Mucosa of gallbladder (tissue), 1 donor: ENCODE measurements around the gene B3GALT6. TPM values are rescaled to one million over a fixed set of nuclear protein-coding genes. Genes with fewer than 3 reads are reported as not detected.

ENCODE experiments used
- DNase-seq: peaks from one replicate; pipeline ENCODE4 v3.0.0-alpha.2; 2020; ENCODE audit warnings: low spot score
- total RNA-seq: library from RNA; stranded (reverse); gene quantifications from one replicate; pipeline ENCODE4 v1.2.1, GENCODE V29; 2021
- donor health status: DM: no; HTN: no; CAD: no.

Gene B3GALT6
- total RNA-seq, 1 donor from 2014 or later = 16.1 TPM

DNA sequence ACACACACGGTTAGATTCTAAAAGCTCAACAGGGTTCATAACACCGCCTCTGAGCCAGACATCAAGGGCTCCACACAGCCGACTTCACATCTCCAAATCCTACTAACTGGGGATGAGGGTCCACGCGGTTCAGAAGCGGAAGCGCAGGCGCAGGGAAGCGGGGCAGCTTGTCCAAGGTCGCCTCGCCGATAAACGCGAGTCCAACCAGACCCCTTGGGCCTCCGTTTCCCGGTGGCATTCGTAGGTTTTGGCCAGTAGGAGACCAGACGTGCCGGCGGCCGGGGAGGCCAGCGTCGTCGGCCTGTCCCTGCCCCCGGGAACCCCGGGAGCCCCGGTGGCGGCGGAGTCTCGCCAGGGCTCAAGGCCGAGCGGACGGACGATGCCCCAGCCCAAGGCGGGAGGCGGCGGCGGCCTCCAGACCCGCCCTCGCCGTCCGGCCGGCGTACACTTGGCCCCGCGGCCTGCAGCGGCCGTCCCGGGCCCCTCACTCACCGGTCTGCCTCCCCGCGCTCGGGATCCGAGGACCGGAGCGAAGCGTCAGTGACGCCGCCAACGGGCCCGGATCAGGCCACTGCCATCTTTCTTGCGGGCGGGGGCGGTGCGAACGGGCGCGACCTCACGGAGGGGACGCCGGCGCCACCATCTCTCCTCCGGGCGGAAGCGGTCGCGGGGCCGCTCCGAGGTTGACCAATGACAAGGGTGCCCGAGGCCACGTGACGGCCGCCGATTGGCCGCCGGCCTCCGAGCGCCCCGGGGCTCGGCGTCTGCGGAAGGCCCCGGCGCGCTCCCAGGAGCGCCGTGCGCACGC lies 433 bp upstream of the B3GALT6 start, which contains the start of gene SDF4:
SDF4 (minus strand) TSS at position 602 of the 808 bp plus-strand sequence. CDS start 3,229 bp downstream, outside the sequence.
- DNase-seq = peak; percentile 97

DNA sequence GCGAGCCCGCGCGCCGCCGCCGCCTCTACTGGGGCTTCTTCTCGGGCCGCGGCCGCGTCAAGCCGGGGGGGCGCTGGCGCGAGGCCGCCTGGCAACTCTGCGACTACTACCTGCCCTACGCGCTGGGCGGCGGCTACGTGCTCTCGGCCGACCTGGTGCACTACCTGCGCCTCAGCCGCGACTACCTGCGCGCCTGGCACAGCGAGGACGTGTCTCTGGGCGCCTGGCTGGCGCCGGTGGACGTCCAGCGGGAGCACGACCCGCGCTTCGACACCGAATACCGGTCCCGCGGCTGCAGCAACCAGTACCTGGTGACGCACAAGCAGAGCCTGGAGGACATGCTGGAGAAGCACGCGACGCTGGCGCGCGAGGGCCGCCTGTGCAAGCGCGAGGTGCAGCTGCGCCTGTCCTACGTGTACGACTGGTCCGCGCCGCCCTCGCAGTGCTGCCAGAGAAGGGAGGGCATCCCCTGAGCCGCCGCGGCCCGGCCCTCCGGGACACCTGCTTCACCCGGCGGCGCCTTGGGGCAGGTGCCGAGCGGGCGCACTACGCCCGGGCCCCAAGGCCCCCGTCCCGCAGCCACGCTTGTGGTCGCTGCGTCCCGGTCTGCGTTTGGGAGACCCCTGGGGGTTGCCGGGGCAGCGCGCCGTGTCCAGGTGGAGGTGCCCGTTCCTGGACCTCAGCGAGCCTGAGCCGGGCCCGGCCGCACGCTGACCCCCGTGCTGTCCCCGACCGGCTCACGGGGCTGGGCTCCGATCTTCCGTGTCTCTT lies 944 bp downstream of the B3GALT6 start:
- DNase-seq = no peak

DNA sequence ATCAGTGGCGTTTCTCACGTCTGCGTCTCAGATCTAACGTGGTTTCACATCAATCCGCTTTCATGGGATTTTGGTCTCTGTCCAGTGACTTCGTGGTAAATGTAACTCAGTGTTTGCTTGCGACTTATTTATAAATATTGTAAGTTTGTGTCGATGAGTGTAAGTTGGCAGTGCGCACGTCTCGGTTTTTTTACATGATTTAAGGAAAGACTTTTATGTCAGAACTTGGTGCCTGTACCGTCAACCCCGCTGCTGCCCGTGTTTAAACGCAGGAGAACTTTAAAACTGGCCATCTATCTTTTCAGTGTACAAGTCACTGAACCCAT lies 1.5 kb downstream of the B3GALT6 start:
- no peak for DNase-seq

DNA sequence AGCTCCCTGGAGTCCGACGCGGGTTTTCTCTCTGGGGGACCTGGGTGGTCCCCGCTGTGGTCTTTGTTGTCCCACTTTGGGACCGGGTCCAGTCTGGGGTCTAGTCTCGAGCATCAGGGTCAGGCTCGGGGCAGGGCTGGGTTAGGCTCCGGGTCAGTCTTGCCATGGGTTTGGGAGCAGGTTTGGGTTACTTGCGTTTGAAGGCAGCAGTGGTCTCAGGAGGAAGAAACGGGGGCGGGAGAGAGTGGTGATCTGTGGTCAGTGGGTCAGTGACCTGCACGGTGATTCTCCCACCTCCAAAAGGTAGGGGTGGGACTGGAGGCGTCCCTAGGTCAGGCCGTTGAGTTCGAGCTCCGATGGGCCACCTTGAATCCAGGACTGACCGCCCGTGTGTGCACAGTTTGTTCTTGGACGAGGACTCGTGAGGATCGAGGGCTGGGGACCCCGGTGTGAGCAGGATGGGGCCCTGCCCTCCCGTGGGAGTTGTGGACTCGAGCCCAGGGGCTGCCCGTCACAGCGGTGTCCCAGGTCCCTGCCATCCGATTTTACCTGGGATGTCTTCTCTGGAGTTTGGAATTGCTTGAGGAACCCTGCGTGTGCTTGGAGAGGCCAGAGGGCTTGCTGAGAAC lies 2.3 kb downstream of the B3GALT6 start:
- DNase-seq = no peak

DNA sequence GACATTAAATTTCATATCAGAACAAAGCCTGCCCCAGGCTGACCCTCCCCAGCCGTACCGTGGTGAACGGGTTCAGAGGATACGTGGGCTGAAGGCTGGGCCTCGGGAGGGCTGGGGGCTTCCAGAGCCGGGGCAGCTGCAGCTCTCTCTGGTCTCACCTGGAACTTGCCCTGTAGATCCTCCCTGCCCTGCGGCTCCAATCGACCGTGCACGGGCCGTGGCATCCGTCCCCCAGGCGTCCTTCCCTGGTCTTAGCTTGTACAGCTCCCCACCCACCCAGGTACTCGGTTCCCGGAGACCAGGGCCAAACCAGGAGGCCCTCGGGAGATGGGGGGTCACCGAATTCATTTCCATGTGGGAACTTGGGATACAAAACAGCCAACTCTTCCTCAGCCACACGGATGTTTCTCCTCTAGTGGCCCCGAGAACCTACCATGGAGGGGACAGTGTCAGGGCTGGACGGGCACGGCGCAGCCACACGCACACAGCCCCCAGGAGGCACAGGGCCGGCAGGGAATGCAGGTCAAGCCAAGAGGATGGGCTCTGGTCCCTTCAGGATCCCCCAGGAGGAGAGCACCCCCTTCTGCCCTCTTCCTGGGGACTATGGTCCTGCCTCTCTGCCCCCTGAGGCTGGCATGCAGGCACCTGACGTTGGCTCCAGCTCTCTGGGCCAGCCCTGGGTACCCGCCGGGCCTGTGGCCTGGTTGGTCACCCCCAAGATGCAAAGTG lies 3.1 kb downstream of the B3GALT6 start:
- DNase-seq = no peak

DNA sequence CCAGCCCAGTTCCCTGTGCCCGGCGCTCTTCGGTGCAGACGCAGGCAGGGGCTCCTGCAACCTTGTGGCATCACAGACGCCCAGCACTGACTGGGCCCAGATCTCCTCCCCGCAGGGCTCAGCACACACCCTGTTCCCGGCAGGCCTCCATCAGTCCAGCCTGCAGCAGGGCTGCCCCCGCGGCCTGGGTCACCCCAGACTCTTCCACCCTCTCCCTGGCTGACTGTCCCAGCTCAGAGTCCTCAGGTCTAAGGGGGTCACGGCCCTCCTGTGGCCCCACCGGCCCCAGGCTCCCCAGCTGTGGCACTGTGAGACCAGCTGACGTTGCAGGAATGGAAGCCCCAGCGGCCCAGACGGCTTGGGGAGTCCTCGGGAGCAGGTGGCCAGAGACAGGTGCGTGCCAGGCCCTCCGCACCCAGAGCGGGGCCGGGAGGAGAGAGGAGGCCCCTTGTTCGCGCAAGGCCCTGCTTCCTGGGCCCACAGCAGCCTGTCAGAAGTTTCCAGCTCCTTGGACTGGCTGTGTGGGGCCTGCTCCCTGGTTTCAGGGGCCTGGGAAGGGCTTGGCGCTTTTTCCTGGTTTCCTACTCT lies 4.2 kb downstream of the B3GALT6 start:
- no peak for DNase-seq

DNA sequence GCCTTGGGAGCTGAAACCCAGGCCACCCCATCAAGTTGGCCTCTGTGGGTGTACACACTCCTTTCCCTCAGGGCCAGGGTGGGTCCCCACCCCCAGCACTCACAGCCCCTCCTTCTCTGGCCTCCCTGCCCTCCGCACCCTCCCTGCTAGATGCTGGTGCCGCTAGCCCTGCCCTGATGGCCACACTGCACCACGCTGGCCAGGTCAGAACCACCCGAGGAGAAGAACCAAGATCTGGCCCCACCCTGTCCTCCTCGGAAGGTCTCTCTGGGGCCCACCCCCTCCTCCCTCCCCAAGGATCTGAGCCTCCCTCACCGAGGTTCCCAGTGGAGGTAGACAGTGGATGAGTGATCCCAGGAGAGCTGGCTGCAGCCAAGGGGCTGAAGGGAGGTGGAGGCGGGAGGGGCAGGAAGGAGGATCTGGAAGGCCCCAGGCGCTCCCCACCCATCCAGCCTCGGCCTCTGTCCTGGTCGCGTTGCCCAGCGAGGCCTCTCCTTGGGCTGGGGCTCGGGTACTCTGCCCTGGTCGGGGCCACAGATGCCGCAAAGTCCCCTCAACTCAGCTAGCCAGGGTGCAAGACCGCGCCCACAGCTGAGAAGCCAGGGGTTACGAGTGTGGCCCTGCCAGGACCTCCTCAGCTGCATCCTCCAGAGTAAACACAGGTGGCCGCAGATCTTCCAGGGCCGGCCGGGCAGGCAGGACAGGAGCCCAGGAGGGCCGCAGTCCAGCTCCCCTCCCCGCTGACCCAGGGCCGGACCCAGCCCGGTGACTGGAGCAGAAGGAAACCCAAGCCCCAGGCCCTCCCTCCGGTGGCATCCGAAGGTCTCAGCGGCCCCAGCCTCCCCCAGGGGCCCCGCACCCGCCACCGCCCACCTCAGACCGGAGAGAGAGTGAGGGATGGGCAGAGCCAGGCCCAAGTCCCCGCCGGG lies 5.2 kb downstream of the B3GALT6 start:
- no peak for DNase-seq

DNA sequence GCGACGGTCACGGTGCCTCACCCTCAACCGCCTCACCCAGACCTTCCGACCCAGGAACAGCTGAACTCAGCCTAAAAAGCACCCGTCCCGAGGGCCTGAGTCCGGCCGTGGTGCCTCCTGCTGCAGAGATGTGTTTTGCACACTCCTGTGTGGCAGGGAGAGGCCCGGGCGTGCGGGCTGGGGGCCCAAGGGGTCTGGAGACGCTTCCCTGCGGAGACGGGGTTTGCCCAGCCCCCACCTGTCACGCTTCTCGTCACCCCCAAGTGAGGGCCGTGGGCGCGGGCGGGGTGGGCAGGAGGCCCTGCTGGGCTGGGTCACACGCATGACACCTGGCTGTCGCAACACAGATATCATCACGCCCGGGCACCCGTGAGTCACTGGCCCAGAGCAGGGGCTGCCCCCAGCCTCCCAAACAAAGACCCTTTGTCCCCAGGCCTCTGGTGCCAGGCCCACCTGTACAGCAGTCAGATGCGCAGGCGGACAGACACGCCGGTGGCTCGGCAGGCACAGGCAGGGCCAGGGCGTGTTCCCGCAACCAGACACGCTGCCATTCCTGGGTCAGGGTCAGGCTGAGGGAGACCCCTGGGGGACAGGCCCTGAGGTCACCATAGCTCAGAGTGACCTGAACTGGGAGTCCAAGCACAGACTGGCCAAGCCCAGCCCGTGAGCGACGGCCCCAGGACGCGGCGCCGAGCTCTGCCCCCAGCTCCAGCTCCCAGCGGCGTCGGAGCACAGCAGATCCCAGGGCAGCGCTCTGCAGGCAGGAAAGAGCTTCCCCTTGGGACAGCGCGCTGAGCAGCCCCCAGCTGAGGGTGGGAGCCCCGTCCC lies 6.1 kb downstream of the B3GALT6 start:
- no peak for DNase-seq

DNA sequence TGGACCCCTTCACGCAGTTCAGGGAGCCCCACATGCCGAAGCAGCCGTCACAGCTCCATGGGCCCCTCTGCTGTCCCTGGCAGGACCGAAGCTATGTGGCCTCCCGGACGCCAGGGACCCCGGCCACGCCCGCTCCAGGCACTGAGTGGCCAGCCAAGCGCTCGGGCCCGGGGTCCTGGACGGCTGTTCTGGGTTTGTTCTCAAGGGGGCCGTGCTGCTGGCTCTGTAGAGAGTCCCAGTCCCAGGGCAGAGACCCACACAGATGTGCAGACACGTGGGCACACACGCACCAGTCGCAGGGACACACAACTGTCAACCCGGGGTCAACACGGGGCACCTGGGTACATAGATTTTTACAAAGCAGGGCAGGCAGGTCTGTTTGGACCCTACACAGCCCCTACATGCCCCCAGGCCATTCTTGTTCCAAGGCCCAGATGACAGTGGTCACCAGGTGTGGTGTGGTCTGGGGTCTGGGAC lies 6.7 kb downstream of the B3GALT6 start:
- no peak for DNase-seq

DNA sequence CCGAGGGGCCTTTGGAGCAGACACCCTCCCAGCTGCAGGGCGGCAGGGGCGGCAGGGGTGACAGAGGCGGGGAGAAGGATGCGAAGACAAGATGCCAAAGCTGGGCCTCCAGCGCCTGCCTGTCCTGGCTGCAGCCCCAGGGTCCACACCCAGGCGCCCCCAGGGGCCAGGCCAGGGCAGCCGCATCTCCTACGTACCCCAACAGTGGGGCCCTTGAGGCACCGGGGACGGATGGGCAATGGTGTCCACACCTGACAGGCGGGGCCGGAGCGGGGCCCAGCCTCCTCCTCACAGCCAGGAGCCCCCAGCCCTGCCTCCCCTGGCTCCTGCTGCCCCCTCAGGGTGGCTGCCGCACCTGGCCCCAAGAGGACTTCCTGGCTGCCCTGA lies 7.2 kb downstream of the B3GALT6 start:
- DNase-seq = no peak

DNA sequence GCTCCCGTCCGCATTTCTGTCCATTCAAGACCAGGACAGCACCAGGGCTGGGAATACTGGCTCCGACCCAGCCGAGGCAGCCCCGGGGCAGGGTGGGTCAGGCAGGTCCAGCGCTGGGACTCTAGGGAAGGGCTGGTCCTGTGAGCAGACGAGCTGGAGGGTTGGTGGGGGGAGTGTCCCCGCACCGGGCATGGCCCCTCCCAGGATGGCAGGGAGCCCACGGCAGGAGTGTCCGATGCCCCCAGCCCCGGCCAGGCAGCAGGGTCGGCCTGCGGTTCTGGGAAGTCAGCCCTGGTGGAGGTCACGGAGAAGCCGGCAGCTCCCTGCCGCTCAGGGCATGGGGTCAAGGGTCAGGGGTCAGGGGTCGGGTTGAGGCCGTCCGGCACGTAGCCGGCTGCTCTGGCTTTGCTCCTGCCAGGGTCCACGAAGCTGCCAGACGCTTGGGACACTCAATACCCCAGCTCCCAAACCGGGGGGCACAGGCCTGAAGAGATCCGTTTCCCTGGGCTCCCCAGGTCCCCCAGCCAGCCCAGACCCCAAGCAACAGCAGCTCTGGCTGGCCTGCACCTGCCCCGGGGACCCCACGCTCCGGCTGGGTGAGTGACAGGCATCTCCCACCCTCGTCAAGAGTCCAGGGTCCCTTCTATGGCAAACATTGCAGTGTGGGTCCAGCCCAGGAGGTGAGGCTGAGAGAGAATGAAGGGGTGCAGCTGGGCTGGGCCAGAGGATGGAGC lies 7.7 kb downstream of the B3GALT6 start:
- DNase-seq = no peak

DNA sequence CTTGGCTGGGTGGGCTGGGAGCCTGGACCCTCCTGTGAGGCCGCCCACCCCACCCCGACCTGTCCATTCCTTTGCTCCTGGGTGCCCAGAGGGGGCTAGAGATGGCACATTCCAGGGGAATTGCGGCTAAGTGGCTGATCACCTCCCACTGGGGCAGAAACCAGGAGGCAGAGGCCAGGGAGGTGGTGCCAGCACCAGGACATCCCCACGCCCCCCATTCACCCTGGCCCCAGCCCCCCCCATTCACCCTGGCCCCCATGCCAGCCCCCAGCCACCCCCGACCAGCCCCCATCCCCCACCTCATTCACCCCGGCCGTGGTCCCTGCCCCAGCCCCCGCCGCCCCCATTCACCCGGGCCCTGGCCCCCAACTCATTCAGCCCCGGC lies 8.3 kb downstream of the B3GALT6 start:
- DNase-seq = no peak

DNA sequence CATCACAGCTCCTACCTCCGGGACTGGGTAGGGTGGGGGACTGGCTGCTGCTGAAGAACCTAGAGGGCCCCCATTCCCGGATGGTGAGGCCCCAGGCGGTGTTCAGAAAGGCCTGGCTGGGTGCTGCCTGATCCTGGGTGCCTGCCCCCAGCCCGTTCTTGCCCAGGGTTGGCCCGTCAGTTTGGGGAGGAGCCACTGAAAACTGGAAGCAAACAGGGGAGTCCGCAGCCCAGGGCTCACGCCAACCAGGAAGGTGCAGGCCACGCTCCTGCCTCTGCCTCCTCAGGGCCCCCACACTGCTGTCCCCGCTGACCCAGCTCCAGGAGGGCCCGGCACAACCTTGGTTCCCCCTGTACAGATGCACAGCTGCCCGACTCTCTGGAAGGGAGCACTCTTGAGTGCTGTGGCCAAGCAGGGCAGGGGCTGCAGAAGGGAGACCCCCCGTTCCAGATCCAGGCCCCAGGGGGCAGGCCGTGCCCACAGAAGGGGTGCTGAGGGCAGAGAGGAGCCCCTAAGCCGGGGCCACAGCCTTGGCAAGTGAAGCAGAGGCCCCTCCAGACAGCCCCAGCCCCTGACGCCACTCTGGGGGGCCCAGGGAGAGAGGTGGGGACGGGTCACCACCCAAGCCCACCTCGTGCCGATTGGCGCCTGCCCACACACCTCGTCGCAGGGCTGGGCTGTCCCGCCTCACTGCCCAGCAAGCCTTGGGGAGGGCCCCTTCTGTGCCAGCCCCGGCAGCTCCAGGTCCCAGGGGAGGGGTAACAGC lies 9.0 kb downstream of the B3GALT6 start:
- DNase-seq = no peak

DNA sequence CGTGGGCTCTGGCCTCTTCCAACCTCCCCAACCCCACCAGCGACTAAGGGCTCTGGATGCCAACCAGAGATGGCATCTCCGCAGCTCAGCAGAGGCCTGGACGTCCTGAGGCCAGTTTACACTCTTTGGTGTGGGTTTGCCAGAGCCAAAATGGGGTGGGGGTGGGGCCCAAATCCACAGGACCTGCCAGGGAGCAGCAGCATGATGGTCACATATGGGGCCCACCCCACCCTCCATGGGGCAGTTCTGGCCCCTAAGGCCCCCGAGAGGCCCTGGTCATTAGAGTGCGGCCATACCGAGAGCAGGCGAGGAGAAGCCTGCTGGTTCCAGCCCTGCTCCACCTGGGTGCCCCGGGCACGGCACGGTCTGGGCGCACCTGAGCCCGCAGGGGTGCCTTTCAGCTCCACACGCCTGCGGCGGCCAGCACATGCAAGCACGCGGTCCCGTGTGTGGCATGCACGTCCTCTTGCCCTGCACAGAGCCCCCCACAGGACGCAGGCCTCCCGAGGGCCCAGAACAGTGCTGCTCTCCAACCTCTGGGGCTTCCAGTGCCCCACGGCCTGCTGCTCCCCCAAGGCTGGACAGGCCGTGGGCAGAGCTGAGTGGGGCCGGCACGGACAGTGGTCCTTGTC lies 9.7 kb downstream of the B3GALT6 start:
- no peak for DNase-seq

DNA sequence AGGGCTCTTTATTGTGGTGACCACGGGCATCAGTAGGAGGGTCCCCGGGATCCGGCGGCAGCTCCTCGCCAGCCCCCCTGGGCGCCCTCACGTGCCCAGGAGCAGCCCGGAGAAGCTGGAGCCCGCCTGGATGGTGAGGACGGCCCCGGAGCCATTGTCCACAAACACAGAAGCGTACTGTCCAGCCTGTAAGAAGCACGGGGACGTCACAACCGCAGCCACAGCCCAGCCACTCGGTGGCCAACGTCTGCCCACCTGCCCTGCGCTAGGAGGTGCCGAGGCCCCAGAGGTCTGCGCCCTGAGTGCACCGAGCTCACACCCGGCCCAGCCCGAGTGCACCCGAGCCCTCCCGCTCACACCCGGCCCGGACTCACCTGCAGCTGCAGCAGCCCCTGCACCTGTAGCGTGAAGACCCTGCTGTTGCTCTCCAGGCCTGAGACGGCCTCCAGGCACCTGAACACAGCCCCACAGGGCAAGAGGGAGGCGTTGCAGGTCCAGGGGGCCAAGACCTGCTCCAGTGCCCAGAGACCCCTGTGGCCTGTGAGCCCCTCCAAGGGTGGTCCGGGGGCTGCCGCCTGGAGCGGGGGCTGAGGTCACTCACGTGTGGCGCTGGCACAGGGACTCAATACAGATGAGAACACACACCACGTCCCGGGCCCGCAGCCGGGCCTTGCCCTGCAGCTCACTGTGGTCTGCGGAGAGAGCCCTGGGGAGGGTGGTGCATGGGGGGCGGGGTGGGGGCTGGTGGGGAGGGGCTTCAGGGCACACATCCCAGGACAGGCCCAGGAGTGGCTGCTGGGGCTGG lies 10.6 kb downstream of the B3GALT6 start:
- no peak for DNase-seq

DNA sequence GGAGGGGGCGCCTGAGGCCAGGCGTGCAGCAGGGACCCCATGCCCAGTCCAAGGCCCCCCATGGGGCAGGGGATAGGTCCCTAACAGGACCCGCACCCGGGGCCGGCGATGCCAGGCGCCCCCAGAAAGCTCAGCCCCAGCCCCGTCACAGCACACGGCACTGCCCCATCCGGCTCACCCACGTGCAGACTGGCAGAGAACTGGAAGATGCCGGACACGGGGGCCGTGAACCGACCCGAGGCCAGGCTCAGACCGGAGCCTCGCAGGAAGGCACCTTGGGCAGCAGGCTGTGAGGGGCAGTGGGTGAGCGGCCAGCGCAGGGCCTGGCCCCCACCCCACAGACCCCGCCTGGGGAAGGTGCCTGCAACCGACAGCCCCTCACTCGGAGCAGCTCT lies 11.2 kb downstream of the B3GALT6 start:
- no peak for DNase-seq

DNA sequence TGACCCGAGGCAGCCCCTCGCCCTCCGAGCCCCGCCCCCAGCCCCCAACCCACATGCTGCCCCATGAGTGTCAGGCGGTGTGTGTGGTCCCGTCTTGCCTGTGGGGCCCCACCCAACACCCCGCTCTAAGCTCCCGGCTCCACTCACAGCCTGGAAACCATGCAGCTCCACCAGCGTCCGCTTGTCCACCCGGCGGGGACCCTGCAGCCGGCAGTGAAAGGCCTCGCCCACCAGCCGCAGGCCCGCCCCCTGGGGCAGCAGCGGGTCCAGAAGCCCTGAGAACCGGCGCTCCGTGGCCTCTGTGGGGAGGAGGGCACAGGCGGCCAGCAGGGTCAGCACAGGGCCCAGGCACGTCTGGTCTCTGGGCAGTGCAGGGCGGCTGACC lies 11.8 kb downstream of the B3GALT6 start:
- DNase-seq = no peak
